NCI-H2029 treated with DMSO at 0.1 percent for 48 hours (cell line): Measurements from ENCODE around the gene ADD2.

ENCODE experiments used
- DNase-seq: peaks from one replicate; lab custom pipeline; 2025; lab: John Stamatoyannopoulos, UW

The ADD2 gene

DNA sequence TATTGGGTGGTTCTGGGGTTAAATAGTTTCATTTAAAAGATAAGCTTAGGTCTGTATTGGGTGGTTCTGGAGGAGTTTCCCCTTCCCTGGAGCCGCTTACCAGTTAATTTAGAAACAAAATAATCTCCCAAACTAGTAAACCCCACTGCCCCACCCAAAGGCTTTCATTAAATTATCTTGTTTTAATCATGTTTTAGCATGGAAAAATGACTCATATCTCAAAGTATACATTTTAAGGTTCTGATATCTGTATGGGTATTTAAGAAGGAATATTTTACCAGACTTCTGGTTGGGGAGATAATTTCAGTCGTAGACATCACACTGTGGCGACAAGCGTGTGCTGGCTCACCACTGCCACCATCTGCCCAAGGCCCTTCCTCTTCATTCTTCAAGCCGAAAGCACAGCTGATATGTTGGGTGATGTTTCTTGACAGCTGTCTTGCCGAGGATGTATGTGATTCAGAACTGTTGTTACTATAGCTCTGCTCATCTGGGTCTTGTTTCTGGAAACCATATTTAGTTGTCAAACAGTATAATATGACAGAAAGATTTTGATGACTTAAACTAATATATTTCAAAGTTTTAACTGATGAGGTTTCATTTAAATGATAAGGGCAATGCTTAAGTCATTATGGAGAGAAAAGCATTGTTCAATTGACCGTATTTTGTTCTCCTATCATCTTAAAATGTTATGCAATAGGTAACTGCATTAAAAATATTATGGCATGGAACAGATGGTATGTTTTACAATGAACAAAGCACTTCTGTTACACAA, 17.3 kb upstream of the ADD2 start:
- DNase-seq: no peak

DNA sequence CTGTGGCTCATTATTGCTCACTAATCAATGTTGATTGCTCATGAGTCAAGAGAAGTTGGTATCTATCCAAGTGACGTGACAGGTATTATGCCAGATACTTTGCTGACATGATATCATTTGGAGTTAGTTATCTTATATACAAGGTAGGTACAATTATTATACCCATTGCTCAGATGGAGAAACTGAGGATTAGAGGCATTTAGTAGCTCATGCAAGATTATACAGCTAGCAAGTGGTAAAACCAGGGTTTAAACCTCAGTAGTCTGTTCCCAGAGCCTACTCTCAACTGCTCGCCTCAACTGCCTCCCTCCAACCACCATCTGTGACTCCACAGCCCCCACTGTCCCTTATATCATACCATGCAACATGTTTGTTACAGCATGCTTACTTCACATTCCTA, 16.3 kb upstream of the ADD2 start:
- DNase-seq: no peak

DNA sequence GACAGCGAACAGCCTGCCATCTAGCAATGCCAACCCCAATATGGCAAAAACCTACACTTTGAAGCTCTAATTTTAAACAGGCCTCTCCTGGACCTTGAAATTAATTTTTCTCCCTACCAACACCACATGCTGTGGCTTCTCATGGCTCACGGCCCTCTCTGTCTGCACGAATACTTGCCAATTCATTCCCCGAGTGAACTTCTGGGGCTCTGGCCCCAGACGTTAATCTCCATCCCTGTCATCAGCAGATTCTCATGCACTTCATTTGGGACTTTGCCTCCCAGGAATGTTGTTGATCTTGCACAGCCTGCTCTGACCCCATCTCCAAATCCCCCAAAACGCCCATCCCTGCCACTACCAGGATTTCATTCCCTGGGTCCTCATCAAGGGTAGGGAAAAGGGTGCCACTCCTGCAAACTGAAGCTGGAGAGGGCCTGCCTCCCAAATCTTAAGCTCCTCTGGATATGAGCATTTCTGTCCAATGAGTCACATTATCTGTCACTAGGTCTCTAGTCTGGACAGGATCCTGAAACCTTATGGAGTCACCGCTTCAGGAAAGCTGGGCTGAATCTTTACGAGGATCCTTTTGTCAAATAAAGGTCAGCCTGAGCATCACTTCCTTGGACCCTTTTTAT, 12.0 kb upstream of the ADD2 start:
- DNase-seq: no peak

DNA sequence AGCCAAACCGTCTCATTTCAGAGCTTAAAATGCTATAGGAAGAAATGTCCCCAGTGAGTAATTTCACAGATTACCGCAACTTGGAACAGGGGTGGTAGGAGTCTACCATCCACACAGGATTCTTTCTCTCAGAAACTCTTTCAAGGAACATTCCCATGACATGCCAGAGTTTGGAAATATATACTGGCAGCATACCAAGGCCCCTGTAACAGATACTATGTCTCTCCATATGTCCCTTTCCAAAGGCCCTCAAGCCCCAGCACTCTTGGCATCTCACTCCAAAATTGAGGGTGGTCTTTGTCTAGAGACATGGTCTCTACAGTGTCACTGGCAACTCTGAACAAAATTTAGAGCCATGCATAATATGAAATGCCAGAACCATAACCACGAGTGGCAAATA, 11.5 kb upstream of the ADD2 start:
- no peak for DNase-seq

DNA sequence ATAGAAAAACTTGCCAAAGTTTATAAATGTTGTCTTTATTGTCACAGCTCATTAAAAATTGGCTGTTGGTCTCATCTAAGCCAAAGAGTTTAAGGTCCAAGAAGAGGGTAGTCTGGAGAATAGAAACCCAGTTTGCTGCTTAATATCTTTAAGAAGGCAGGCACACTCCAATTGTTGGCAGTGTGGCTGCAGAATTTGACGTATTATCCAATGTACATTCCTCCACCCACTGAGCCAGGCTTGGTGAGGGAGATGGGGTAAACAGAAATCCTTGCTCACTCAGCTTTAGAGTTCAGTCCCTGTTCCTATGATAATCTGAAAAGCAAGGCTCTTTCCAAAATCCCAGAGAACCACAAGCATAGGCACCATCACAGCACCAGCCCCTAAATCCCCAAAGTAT, 10.7 kb upstream of the ADD2 start:
- no peak for DNase-seq

DNA sequence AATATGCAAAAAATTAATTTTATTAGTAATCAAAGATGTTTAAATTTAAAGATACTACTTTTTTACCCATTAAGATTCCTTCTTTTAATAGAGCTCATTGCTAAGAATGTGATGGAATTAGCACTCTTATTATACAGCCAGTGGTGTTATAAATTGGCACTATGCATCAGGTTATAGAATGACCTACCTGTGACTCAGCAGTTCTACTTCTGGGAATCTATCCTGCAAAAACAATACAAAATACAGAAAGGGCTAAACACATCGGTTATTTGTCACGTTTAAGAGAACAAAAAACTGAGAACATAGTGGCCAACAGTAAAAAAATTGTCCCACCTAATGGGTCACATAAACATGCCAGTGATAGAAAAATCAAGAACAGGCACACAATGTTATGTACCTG, 9.4 kb upstream of the ADD2 start:
- DNase-seq: no peak

DNA sequence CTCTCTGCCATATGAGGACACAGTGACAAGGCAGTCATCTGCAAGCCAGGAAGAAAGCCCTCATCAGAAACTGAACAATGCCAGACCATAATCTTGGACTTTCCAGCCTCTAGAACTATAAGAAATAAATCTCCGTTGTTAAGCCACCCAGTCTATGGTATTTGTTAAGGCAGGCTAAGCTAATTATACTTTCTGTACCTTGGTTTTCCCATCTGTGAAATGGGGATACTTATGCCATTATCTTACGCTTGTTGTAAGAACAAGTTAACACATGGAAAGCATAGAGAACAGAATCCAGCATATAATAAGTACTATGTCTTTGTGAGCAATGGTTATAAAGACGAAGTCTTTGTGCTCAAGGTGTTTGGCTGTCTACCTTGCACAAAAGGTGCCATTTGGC, 8.3 kb upstream of the ADD2 start:
- DNase-seq: no peak

DNA sequence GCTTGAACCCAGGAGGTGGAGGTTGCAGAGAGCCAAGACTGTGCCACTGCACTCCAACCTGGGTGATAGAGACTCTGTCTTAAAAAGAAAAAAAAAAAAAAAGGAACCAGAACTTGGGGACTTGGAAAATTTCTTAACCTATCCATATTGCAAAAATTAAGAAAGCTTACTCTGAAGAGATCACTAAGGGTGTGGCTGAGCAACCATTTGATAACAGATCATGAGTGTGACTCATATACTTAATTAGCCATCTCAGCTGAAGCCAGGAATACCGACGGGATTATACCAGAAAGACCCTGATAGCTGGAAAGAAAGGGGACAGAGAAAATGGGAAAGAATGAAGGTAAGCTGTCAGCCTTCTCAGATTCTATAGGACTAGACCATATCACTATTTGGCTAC, 7.1 kb upstream of the ADD2 start:
- no peak for DNase-seq

DNA sequence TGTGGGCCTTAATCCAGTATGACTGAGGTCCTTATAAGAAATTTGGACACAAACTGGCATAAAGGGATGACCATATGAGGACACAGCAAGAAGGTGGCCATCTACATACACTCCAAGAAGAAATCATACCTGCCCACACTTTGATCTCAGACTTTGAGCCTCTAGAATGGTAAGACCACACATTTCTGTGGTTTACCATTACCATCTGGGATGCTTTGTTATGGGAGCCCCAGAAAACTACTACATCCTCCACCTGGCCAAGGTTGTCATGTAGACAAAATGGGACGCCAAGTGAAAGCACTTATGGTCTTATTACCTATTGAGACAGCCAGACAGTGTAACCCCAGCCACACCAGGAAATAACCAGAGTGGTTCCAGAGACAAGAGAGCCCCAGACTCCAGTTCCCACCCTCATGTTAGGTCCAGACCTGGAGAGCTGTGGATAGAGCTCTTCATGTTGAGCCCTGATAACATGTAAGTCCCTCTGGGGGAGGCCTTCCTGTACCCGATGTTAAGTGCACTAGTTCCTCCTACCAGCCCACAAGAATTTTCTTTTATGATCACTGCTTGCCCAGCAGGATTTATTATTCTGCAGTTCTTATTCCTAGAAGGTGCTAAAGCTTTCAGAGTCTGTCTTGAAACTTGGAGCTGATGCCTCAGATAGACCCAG, 4.6 kb upstream of the ADD2 start:
- DNase-seq: no peak

DNA sequence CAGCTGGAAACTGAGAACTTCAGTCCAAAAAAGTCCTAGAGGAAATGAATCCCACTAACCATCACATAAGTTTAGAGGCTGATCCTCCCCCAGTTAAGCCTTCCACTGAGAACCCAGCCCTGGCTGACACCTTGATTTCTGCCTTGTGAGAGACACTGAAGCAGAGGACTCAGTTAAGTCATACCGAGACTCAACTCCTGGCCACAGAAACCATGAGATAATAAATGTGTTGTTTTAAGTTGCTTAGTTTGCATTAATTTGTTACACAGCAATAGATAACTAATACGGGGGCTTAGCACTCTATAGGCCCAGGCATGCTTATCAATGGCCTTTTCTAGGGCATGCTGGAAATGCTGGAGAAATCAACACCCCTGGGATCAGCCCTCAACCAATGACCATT, 3.4 kb upstream of the ADD2 start:
- DNase-seq: no peak

DNA sequence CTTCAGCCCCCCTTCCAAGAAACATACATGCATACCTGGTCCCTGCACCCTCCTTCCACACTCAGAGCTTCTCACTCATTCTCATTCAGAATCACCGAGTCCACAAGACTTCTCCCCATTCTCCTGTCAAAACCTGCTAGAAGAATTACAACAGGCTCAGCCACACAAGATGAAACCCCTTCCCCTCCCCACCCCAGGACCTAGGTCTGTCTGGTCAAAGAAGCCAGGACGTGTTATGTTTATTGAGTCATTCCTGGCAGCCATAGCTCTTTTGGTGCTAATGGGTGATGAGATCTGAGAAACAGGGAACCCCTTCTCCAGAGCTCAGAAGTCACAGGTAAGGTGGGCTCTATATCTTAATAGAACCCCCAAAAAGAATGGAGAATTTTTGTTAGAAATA, 1.4 kb upstream of the ADD2 start:
- no peak for DNase-seq

DNA sequence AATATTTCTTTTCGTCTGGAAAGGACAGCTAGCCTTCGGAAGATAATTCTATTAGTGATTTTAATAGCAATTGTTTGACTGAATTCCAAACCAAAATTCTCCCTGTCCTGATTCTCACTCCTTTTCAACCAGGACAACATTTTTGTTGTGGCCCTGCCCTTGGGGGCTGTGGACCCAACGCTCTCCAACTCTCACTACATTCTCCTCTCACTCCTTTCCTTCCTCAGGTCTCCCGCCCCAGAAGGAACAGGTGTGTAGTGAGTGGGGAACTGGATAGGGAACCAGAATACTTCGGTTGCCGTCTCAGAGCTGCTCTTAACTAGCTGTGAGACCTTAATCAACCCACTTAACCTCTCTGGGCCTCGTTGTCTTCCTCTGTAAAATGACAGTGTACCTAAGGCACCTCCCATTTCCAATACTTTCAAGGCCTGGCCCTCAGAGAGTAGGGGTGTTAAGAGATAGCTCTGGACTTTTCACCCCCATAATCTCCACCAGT, 638 bp upstream of the ADD2 start:
- no peak for DNase-seq

DNA sequence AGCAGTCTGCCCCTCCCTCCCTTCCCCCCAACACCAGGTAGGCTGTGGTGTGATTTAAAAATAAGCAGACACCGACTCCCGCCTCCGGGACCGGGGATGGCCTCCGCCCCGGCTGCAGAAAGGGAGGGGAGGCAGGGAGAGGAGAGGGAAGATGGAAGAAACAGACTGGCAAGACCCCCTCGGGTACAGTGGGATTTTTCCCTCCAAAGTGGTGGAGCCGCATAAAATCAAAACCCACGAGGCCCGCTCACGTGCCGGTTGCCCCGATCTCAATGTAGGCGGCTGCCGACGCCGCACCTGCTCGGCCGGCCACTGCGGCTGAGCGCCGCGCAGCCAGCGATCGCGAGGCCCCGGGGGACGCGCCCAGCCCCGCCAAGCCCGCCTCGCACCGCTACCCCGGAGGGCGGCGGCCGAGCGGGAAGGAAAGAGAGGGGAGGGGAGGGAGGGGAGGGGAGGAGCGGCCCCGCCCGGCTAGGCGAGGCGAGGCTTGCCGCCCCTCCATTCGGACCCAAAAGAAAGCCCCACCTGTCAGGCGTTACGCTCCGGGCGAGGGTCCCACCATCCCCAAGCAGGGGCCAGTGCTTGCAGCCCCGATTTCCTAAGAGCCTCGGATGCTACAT, 811 bp downstream of the ADD2 start:
- no peak for DNase-seq

DNA sequence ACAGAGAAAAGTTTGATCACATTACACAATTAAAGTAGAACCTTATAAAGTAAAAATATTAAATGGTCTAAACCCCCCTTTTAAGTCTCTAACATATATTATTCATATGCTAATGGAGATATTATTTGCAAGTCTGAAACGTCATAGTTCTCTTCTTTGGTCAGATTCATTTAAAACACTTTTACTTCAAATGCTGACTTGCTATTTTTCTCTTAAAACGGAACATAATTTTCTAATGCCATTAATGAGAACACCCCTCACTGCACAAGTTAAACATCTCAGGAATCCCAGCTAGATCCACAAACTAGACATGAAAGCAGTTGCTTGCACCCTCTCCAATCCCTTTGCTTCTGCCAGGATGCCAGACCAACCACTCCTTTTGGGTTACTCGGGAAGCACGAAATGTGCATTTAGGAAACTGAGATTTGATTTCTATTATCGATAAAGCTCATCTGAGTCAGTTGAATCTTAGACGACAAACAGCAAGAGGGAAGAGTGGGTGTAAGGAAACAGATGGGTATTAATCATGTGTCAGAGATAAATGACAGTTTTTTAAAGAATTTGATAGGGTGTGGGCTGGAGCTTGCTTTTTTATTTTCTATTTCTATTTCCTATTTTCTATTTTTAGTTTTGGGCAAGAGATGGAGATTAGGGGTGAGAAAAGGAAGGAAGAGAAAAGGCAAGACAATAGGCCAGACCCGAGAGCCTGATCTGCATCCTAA, 1.5 kb downstream of the ADD2 start:
- no peak for DNase-seq

DNA sequence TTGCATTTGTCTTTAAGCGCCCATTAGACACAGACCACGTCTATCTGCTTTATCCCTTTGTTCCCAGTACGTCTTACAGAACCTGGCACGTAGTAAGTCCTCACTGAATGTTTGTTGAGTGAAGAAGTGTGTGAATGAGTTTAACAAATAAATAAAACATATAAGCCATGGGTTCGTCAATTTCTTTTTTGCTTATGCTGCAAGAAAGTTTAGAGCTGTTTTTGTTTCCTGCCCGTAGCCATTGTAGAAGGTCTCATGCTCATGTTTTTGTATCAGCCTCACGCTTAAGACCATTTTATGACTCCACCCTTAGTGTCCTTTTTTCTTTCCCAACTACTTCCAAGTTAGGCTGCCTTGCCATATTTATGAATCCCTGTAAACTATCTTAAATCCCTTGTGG, 2.5 kb downstream of the ADD2 start:
- no peak for DNase-seq

DNA sequence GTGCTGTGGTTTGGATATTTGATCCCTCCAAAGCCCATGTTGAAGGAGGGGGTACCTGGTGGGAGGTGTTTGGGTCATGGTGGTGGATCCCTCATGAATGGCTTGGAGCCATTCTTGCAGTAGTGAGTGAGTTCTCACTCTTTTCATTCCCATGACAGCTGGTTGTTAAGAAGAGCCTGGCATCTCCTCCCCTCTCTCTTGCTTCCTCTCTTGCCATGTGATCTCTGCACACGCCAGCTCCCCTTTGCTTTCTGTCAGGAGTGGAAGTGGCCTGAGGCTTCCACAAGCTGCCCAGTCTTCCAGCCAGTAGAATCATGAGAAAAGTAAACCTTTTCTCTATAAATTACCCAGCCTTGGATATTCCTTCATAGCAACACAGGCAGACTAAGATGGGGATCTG, 8.6 kb downstream of the ADD2 start:
- no peak for DNase-seq

DNA sequence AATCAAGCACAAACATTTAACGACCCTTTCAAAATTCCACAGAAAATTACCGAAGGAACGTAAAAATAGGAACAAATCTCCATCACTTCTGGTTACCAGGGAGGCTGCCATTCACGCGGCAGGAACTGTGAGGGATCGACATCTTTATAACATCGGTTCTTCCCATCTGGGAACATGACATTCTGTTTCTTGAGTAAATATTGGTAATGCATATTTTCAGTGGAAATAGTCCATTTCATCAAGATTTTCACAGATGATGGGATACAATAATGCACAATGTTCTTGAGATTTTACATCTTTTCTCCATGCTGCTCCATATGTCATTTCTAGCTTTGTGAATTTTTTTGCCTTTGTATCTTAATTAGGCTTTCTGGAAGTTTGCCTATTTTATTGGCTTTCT, 10.0 kb downstream of the ADD2 start:
- no peak for DNase-seq

DNA sequence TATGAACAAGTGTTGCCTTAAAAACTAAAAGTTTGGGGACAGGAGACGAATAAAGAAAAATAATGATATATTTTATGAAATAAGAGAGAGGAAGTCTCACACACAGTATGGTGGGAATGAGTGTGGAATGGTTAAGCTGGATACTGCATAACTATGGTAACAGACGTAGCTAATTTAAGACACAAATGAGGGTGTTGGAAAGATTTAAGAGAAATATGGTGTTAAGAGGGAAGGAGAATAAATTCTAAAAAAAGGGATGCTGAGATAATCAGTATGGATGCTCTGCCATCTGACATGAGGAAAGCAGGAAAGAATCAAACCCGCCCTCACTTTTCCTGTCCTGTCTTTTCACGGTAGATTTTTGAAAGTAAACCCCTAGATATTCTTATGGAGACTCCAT, 10.6 kb downstream of the ADD2 start:
- DNase-seq: no peak

DNA sequence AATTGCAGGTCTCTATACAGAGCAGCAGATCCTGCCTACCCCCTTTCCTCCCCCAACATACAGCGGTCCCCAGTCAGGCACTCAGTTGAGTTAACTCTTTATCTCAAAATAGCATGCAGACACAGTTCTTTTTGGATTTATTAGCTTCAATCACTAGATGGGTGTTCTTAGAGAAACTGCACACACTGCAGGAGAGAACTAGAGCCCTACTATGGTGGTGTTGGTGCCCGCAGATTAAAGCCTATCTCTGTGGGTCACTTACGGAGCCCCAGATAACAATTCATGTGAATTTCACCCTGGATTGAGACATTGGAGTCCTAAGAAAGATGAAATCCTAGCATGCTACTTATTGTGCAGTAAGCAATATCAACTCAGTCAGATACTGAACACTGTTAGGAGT, 11.9 kb downstream of the ADD2 start:
- no peak for DNase-seq

DNA sequence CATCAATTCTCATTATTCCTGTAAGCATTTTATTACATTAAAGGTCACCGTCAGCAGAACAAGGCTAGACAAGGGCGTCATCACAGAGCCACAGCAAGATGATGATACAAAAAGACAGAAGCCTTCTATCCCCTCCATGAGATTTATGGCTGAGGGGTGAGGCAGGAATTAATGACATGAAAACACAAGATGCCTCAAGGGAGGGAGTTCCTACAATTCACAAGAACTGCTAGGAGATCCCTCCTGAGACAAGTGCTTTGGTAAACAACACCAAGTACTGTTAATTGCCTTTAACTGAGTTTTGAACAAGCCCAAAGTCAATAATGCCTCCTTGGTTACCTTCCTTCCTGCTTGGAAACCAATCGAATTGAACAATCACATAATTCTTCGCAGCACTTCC, 14.1 kb downstream of the ADD2 start:
- no peak for DNase-seq

DNA sequence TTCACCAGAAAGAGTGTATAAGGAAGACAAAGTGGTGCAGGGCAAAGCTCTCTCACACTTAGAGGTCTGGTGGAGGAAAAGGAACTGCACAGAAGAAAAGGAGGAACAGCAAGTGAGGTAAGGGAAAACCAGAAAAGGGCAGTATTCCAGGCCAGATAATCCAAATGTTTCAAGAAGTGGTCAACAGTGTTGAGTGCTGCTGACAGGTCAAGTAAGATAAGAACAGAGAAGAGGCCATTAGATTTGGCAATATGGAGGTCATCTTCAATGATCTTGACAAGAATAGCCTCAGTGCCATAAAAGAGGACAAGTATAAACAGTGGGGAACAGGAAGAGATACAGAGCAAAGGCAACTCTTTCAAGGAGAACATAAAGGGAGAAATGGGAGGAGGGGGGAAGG, 15.0 kb downstream of the ADD2 start:
- no peak for DNase-seq

DNA sequence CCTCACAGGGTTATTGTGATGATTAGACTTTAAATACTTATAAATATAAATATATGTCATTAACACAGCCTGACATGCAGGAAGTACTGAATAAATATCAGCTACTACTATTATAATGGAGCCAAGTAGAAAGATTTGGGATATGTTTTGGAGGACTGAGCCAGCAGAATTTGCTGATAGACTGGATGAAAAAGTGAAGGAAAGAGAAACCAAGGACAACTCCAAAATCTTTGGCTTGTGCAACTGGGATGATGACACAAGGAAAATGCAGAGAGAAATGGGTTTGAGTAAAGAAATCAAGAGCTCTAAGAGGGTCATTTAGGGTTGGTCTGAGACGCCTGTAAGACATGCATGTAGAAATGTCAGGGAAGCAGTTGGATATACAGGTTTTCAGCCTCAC, 15.6 kb downstream of the ADD2 start:
- no peak for DNase-seq
